ENCODE results near the gene FGD3. TPM values are rescaled to one million over a fixed set of nuclear protein-coding genes. Genes with fewer than 3 reads are reported as not detected.
A peak's percentile ranks its signal among the peaks of the same experiment; 100 is the strongest.
"Not testable (repeated sequence)": the region's sequence is repeated elsewhere in the genome, so short reads cannot be mapped to it uniquely, and the experiment has no call there.

The FGD3 gene
- polyA plus RNA-seq, 3 donors from 2014 or later, result 46.9 to 137 (median 57.0) TPM

- H3K27ac Mint-ChIP-seq, result peak overlapping the region in 2 of 6 donors; percentile 80
- no peak overlapping the region for H3K4me3 Mint-ChIP-seq
- no peaks in the 10 kb centered on the region for H3K9me3 Mint-ChIP-seq
- peaks cover 0 to 7% of the 10 kb centered on the region in 2 donors for H3K4me1 Mint-ChIP-seq
- H3K36me3 Mint-ChIP-seq, result peaks cover 7 to 36% (median 10%) of the 10 kb centered on the region in 3 donors
- H3K27me3 Mint-ChIP-seq (ENCODE audit: low read depth in 3 of 3), result peaks cover 2 to 10% (median 2%) of the 10 kb centered on the region in 3 donors
- no peak for DNase-seq
Observed at GRCh38 chr9:93010704-93011103, 63.4 kb downstream of the FGD3 start.

GRCh38 chr9:93011114-93011513 is 63.8 kb downstream of the FGD3 start:
- Mint-ChIP-seq H3K27ac (peak overlapping the region in 1 of 6 donors; percentile 31), H3K9me3 (no peaks in the 10 kb centered on the region), H3K4me1 (peaks cover 0 to 7% of the 10 kb centered on the region in 2 donors), H3K4me3 (no peak overlapping the region), H3K36me3 (peaks cover 7 to 35% (median 10%) of the 10 kb centered on the region in 3 donors), H3K27me3 (ENCODE audit: low read depth in 3 of 3) (peaks cover 2 to 10% (median 2%) of the 10 kb centered on the region in 3 donors)
- DNase-seq, result no peak

- peaks cover 2 to 9% (median 5%) of the 10 kb centered on the region in 3 donors for H3K27me3 Mint-ChIP-seq (ENCODE audit: low read depth in 3 of 3)
- H3K27ac Mint-ChIP-seq, result peak overlapping the region in 3 of 6 donors; percentile 34 to 51 (median 51)
- peak overlapping the region in 1 of 5 donors; percentile 36 for H3K4me3 Mint-ChIP-seq
- H3K9me3 Mint-ChIP-seq, result no peaks in the 10 kb centered on the region
- H3K4me1 Mint-ChIP-seq, result peaks cover 0 to 7% of the 10 kb centered on the region in 2 donors
- peaks cover 3 to 37% (median 11%) of the 10 kb centered on the region in 3 donors for H3K36me3 Mint-ChIP-seq
- DNase-seq, result no peak
Observed at GRCh38 chr9:93012963-93013855, 65.9 kb downstream of the FGD3 start.

GRCh38 chr9:93013856-93014582 is 66.7 kb downstream of the FGD3 start:
- H3K27ac Mint-ChIP-seq, result peak overlapping the region in 1 of 6 donors; percentile 60
- H3K4me3 Mint-ChIP-seq, result peak overlapping the region in 1 of 5 donors; percentile 36
- H3K36me3 Mint-ChIP-seq, result peaks cover 3 to 39% (median 13%) of the 10 kb centered on the region in 3 donors

GRCh38 chr9:93015190-93015589 is 67.9 kb downstream of the FGD3 start:
- not testable (repeated sequence) for H3K27ac Mint-ChIP-seq, H3K4me3 Mint-ChIP-seq
- H3K36me3 Mint-ChIP-seq, result peaks cover 3 to 39% (median 19%) of the 10 kb centered on the region in 3 donors

More at GRCh38 chr9:93013856-93014582, 66.7 kb downstream of the FGD3 start:
- H3K27me3 Mint-ChIP-seq (ENCODE audit: low read depth in 3 of 3), result peaks cover 2 to 9% (median 5%) of the 10 kb centered on the region in 3 donors
- peaks cover 3 to 7% of the 10 kb centered on the region in 2 donors for H3K4me1 Mint-ChIP-seq
- no peak for DNase-seq
- no peaks in the 10 kb centered on the region for H3K9me3 Mint-ChIP-seq

GRCh38 chr9:93017621-93018020 is 70.3 kb downstream of the FGD3 start:
- peak overlapping the region in 3 of 6 donors; percentile 7 to 12 (median 8) for H3K27ac Mint-ChIP-seq
- DNase-seq, result no peak
- H3K36me3 Mint-ChIP-seq, result peaks cover 7 to 44% (median 19%) of the 10 kb centered on the region in 3 donors
- peaks cover 0 to 8% (median 8%) of the 10 kb centered on the region in 3 donors for H3K27me3 Mint-ChIP-seq (ENCODE audit: low read depth in 3 of 3)
- H3K9me3 Mint-ChIP-seq, result no peaks in the 10 kb centered on the region
- no peak overlapping the region for H3K4me3 Mint-ChIP-seq
- H3K4me1 Mint-ChIP-seq, result peaks cover 11 to 14% of the 10 kb centered on the region in 2 donors

More at GRCh38 chr9:93015190-93015589, 67.9 kb downstream of the FGD3 start:
- H3K9me3 Mint-ChIP-seq; H3K27me3 Mint-ChIP-seq (ENCODE audit: low read depth in 3 of 3); DNase-seq: not testable (repeated sequence)
- H3K4me1 Mint-ChIP-seq, result peaks cover 11 to 12% of the 10 kb centered on the region in 2 donors

GRCh38 chr9:93020151-93020550 is 72.8 kb downstream of the FGD3 start:
- DNase-seq, result no peak
- Mint-ChIP-seq H3K27me3 (ENCODE audit: low read depth in 3 of 3) (peaks cover 0 to 11% (median 4%) of the 10 kb centered on the region in 3 donors), H3K4me1 (peaks cover 25 to 27% of the 10 kb centered on the region in 2 donors), H3K9me3 (no peaks in the 10 kb centered on the region), H3K36me3 (peaks cover 3 to 38% (median 15%) of the 10 kb centered on the region in 3 donors), H3K4me3 (no peak overlapping the region), H3K27ac (no peak overlapping the region)

GRCh38 chr9:93020771-93021670 is 73.7 kb downstream of the FGD3 start:
- Mint-ChIP-seq H3K4me3 (no peak overlapping the region), H3K9me3 (no peaks in the 10 kb centered on the region), H3K36me3 (peaks cover 3 to 38% (median 15%) of the 10 kb centered on the region in 3 donors), H3K4me1 (peaks cover 31 to 32% of the 10 kb centered on the region in 2 donors), H3K27me3 (ENCODE audit: low read depth in 3 of 3) (peaks cover 0 to 11% (median 4%) of the 10 kb centered on the region in 3 donors), H3K27ac (peak overlapping the region in 1 of 6 donors; percentile 20)
- peak in 1 of 3 donors; percentile 38 for DNase-seq

- Mint-ChIP-seq H3K27me3 (ENCODE audit: low read depth in 3 of 3) (peaks cover 0 to 11% (median 1%) of the 10 kb centered on the region in 3 donors), H3K36me3 (peaks cover 3 to 38% (median 15%) of the 10 kb centered on the region in 3 donors), H3K4me1 (peaks cover 33 to 38% of the 10 kb centered on the region in 2 donors), H3K9me3 (no peaks in the 10 kb centered on the region), H3K4me3 (no peak overlapping the region), H3K27ac (peak overlapping the region in 2 of 6 donors; percentile 45 to 67)
- no peak for DNase-seq
Observed at GRCh38 chr9:93022066-93022465, 74.7 kb downstream of the FGD3 start.

- no peak overlapping the region for H3K4me3 Mint-ChIP-seq
- peaks cover 41 to 45% of the 10 kb centered on the region in 2 donors for H3K4me1 Mint-ChIP-seq
Observed at GRCh38 chr9:93022721-93023520, 75.6 kb downstream of the FGD3 start.

GRCh38 chr9:93023521-93023815 is 76.1 kb downstream of the FGD3 start:
- no peak overlapping the region for H3K4me3 Mint-ChIP-seq
- peaks cover 47 to 50% of the 10 kb centered on the region in 2 donors for H3K4me1 Mint-ChIP-seq
- no peaks in the 10 kb centered on the region for H3K9me3 Mint-ChIP-seq
- peaks cover 0 to 13% (median 1%) of the 10 kb centered on the region in 3 donors for H3K27me3 Mint-ChIP-seq (ENCODE audit: low read depth in 3 of 3)
- DNase-seq, result no peak
- H3K36me3 Mint-ChIP-seq, result peaks cover 8 to 27% (median 12%) of the 10 kb centered on the region in 3 donors
- H3K27ac Mint-ChIP-seq, result peak overlapping the region in 3 of 6 donors; percentile 39 to 71 (median 66)

More at GRCh38 chr9:93022721-93023520, 75.6 kb downstream of the FGD3 start:
- DNase-seq, result no peak
- no peaks in the 10 kb centered on the region for H3K9me3 Mint-ChIP-seq
- H3K36me3 Mint-ChIP-seq, result peaks cover 3 to 31% (median 14%) of the 10 kb centered on the region in 3 donors
- H3K27ac Mint-ChIP-seq, result peak overlapping the region in 4 of 6 donors; percentile 45 to 71 (median 64)
- H3K27me3 Mint-ChIP-seq (ENCODE audit: low read depth in 3 of 3), result peaks cover 0 to 12% (median 1%) of the 10 kb centered on the region in 3 donors

GRCh38 chr9:93024646-93024910 is 77.3 kb downstream of the FGD3 start:
- Mint-ChIP-seq H3K9me3 (no peaks in the 10 kb centered on the region), H3K27ac (peak overlapping the region in 4 of 6 donors; percentile 51 to 91 (median 70)), H3K4me3 (no peak overlapping the region), H3K4me1 (peaks cover 50 to 56% of the 10 kb centered on the region in 2 donors), H3K36me3 (peaks cover 6 to 19% (median 14%) of the 10 kb centered on the region in 3 donors), H3K27me3 (ENCODE audit: low read depth in 3 of 3) (peaks cover 0 to 17% (median 0%) of the 10 kb centered on the region in 3 donors)
- DNase-seq, result no peak

All from immature natural killer cell (primary cell).